Uterus (tissue), 4 donors: ENCODE data around the gene JAM3. TPM values are rescaled to one million over a fixed set of nuclear protein-coding genes. Genes with fewer than 3 reads are reported as not detected.
"Not testable (repeated sequence)": the region's sequence is repeated elsewhere in the genome, so short reads cannot be mapped to it uniquely, and the experiment has no call there.

Source experiments
- DNase-seq, 2 donors: peaks; one replicate each; pipeline ENCODE4 v3.0.0-alpha.2; 2019 to 2020
- H3K27ac ChIP-seq, 2 donors: fragments of 200-600 bp; sonication (generic); 1 replicate in 1 of 2; 2 replicates in 1 of 2; pipeline ENCODE4 v1.5.1; 2016 to 2018
- H3K27me3 ChIP-seq, 2 donors: fragments of 200-600 bp; sonication (generic); one replicate each; pipeline ENCODE4 v1.5.1; 2018 to 2019; ENCODE audit warnings: control low read depth in 1 of 2
- H3K36me3 ChIP-seq, 2 donors: fragments of 200-600 bp; sonication (generic); one replicate each; pipeline ENCODE4 v1.5.1; 2019; ENCODE audit warnings: control low read depth in 1 of 2
- H3K4me1 ChIP-seq, 2 donors: fragments of 200-600 bp; sonication (generic); one replicate each; pipeline ENCODE4 v1.5.1; 2018 to 2019; ENCODE audit warnings: control low read depth in 1 of 2
- H3K4me3 ChIP-seq, 2 donors: fragments of 200-600 bp; sonication (generic); 1 replicate in 1 of 2; 2 replicates in 1 of 2; pipeline ENCODE4 v1.5.1; 2018 to 2019; ENCODE audit warnings: mild to moderate bottlenecking in 1 of 2
- H3K9me3 ChIP-seq, 2 donors: fragments of 200-600 bp; sonication (generic); one replicate each; pipeline ENCODE4 v1.5.1; 2019; ENCODE audit warnings: control low read depth in 1 of 2
- CTCF ChIP-seq, 4 experiments: fragments of 200-600 bp in 2 of 4; fragments of 450-650 bp in 2 of 4; sonication (generic) in 2 of 4; IDR thresholded peaks; one replicate each; pipeline ENCODE4 v1.5.1; 2016 to 2019; ENCODE audit warnings: antibody characterized with exemption in 4 of 4, mild to moderate bottlenecking in 2 of 4, moderate library complexity in 1 of 4
- POLR2A ChIP-seq, 2 donors: fragments of 450-650 bp; IDR thresholded peaks; one replicate each; pipeline ENCODE4 v1.6.1; 2016; ENCODE audit warnings: antibody characterized with exemption in 2 of 2, mild to moderate bottlenecking in 1 of 2, moderate library complexity in 1 of 2
- intact Hi-C: fragments of 100-400 bp; cut with DNase I; formaldehyde crosslinking; loops from one replicate; pipeline ENCODE4 v1.15.1; 2023; ENCODE audit warnings: low total_unique reads
- total RNA-seq, 4 donors: library from RNA; depleted of rRNA in 3 of 4; stranded (reverse); fragments of >200 nt in 3 of 4; gene quantifications; one replicate each; pipeline versions ENCODE4 v1.1.0 to v1.2.4, GENCODE V29; 2014 to 2023
- donor health status: DM: yes; HTN: yes; CAD: no.

JAM3 gene
- total RNA-seq, 4 donors from 2014 or later: 51.7 to 86.7 (median 68.1) TPM

DNA sequence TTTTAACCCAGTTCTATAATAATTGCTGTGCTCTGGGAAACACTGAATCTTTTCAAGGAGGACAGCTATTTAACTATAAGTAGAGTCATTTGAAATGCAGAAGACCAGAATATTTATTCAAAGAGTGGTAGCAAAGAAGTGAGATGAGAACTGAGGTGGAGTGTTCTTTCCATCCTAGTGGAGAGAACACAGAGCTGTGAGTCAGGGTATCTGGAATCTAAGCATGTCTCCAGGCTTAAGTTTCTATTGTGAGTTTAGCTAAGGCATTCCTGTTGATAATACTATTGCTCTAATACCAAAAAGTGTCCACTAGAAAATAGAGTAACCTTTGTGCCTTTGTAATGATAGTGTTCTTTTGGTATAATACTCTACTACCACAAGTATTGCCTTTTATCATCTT, 32.4 kb downstream of the JAM3 start:
- TF ChIP-seq CTCF (IDR thresholded peaks at IDR 0.05) (no peak), POLR2A (IDR thresholded peaks at IDR 0.05) (no peak)
- no peaks in the 10 kb centered on the region for H3K9me3 ChIP-seq
- H3K4me1 ChIP-seq: no peaks in the 10 kb centered on the region
- no peaks in the 10 kb centered on the region for H3K36me3 ChIP-seq
- no peak for DNase-seq
- no peaks in the 10 kb centered on the region for H3K27me3 ChIP-seq
- intact Hi-C loops: no loop called here
- H3K4me3 ChIP-seq: no peak overlapping the region
- no peak overlapping the region for H3K27ac ChIP-seq

DNA sequence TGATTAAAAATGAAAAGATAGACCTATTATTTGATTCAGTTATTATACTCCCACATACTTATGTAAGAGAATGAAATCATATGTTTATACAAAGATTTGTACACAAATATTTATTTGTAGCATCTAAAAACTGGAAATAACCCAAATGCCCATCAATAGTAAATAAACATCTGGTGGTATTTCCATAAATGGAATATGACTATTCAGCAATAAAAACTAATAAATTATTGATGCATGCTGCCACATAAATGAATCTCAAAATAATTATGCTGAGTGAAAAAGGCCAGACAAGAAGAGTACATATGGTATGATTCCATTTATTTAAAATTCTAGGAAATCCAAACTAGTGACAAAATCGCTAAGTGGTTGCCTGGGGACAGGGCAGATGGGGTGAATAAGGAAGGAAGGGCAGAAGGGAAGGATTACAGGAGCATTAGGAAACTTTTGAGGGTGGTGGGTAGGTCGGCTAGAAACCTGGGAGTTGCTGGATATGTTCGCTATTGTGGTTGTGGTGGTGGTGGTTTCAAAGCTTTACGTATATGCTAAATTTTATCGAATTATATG, 41.5 kb downstream of the JAM3 start:
- intact Hi-C loops: no loop called here
- Histone ChIP-seq H3K9me3 (peaks cover 0 to 4% of the 10 kb centered on the region in 2 donors), H3K27ac (no peak overlapping the region), H3K4me1 (no peaks in the 10 kb centered on the region), H3K27me3 (no peaks in the 10 kb centered on the region), H3K4me3 (no peak overlapping the region), H3K36me3 (no peaks in the 10 kb centered on the region)
- TF ChIP-seq POLR2A (IDR thresholded peaks at IDR 0.05): no peak
- no peak for TF ChIP-seq CTCF (IDR thresholded peaks at IDR 0.05)
- DNase-seq: no peak

DNA sequence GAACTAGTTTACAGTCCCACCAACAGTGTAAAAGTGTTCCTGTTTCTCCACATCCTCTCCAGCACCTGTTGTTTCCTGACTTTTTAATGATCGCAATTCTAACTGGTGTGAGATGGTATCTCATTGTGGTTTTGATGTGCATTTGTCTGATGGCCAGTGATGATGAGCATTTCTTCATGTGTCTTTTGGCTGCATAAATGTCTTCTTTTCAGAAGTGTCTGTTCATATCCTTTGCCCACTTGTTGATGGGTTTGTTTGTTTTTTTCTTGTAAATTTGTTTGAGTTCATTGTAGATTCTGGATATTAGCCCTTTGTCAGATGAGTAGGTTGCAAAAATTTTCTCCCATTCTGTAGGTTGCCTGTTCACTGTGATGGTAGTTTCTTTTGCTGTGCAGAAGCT, 44.9 kb downstream of the JAM3 start:
- H3K36me3 ChIP-seq, DNase-seq, H3K27ac ChIP-seq, H3K9me3 ChIP-seq, H3K4me3 ChIP-seq, H3K4me1 ChIP-seq, H3K27me3 ChIP-seq, intact Hi-C loops: not testable (repeated sequence)

DNA sequence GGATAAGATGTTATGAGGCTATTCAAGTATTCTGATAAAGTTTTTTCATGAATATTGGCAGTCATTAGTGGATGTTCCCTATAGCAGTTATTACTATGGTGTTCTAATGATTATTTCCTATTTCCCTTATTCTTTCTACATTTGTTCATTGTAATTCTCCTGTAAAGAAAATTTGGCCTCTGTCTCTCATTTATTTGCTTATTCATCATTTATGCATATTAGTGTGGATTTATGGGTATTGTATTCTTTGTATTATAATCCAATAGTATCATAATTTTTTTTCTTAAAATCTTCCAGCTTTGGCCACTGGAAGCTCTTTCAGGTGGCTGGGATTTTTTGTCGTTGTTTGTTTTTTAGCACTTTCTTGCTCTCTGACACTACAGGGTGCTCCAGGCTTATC, 47.3 kb downstream of the JAM3 start:
- Histone ChIP-seq H3K27me3 (no peaks in the 10 kb centered on the region), H3K27ac (no peak overlapping the region), H3K9me3 (no peaks in the 10 kb centered on the region), H3K36me3 (no peaks in the 10 kb centered on the region), H3K4me1 (peaks cover 0 to 4% of the 10 kb centered on the region in 2 donors), H3K4me3 (no peak overlapping the region)
- no peak for DNase-seq
- intact Hi-C loops: no loop called here
- TF ChIP-seq CTCF (IDR thresholded peaks at IDR 0.05) (no peak), POLR2A (IDR thresholded peaks at IDR 0.05) (no peak)

DNA sequence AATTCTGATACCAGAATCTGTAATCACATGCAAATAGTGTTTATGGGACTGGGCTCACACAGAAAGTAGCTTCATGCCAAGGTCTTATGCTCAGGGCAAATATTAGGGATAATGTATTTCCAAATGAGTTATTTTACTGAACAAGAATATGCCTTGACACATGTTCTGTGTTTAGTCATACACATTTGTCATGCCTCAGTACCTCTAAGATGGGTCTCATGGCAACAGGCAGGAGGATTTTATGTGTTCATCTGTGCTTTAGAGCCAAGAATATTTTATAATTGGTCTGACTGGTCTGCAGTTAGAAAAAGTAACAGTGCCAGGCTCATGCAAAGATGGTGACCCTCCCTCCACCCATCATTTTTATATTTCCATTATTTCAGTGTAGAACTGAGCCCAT, 49.1 kb downstream of the JAM3 start:
- no peak for DNase-seq
- no peaks in the 10 kb centered on the region for H3K36me3 ChIP-seq
- peaks cover 9 to 12% of the 10 kb centered on the region in 2 donors for H3K4me1 ChIP-seq
- H3K27me3 ChIP-seq: no peaks in the 10 kb centered on the region
- H3K27ac ChIP-seq: peak overlapping the region; percentile 87 to 99
- intact Hi-C loops: no loop called here
- H3K9me3 ChIP-seq: no peaks in the 10 kb centered on the region
- H3K4me3 ChIP-seq: no peak overlapping the region
- TF ChIP-seq CTCF (IDR thresholded peaks at IDR 0.05): no peak
- TF ChIP-seq POLR2A (IDR thresholded peaks at IDR 0.05): no peak

DNA sequence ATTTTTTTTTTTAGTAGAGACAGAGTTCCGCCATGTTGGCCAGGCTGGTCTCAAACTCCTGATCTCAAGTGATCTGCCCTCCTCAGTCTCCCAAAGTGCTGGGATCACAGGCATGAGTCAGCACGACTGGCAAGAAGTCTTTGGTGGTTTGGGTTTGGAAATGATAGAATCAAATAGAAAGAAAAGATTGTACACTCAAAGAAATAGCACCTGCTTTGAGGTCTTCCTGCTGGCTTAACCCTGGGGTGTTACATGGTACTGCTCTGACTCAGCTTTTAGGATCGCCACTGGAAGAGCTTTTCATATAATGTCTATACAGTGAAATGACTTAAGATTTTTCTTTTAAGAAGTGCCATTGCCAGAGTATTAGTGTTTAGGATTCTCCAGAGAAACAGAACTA, 50.2 kb downstream of the JAM3 start:
- Histone ChIP-seq H3K27ac (peak overlapping the region; percentile 87 to 99), H3K27me3 (no peaks in the 10 kb centered on the region), H3K36me3 (no peaks in the 10 kb centered on the region), H3K9me3 (no peaks in the 10 kb centered on the region), H3K4me3 (no peak overlapping the region), H3K4me1 (peaks cover 9 to 12% of the 10 kb centered on the region in 2 donors)
- intact Hi-C loops: no loop called here
- no peak for TF ChIP-seq POLR2A (IDR thresholded peaks at IDR 0.05)
- TF ChIP-seq CTCF (IDR thresholded peaks at IDR 0.05): no peak
- no peak for DNase-seq
